Activated CD8-positive, alpha-beta memory T cell treated with anti-CD3 and anti-CD28 coated beads for 1 hour (primary cell): ENCODE results near the gene TRIM44.
"Not testable (repeated sequence)": the region's sequence is repeated elsewhere in the genome, so short reads cannot be mapped to it uniquely, and the experiment has no call there.

Experiments
- DNase-seq, 2 donors: peaks; one replicate each; pipeline ENCODE4 v3.0.0-alpha.2; 2020; ENCODE audit warnings: low read depth in 1 of 2; ENCODE audit errors: extremely low read depth in 1 of 2

The TRIM44 gene

DNA sequence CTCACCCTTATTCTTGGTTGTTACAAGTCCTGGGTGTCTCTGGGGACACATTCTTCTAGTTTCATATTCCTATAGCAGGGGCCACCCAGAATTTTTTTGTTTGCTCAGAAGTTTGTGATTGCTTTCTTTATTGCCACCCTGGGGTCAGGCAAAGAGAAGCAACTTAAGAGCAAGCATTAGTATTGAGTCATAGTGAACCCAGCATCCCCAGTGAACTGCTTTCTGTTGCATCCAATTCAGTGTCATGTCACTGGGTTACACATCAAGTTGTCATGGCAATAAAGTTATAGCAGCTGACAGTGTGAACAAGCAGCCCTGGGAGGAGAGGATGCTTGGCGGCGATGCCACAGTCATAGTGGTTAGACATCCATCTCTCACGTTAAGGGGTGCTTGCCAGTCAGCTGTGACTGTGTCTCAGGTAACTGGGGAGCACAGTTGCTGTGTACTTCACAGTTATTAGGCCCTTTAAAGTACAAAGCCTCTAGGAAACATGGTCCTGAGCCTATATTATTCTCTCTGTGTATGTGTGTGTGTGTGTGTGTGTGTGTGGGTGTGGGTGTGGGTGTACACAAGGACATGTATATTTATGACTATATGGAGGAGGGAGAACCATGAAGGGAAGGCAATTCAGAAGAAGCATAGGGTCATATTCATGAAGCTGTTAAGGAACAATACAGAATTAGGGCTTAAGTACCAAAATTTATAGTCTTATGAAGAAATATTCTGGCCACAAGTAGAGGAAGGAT, 52.5 kb downstream of the TRIM44 start:
- no peak for DNase-seq

DNA sequence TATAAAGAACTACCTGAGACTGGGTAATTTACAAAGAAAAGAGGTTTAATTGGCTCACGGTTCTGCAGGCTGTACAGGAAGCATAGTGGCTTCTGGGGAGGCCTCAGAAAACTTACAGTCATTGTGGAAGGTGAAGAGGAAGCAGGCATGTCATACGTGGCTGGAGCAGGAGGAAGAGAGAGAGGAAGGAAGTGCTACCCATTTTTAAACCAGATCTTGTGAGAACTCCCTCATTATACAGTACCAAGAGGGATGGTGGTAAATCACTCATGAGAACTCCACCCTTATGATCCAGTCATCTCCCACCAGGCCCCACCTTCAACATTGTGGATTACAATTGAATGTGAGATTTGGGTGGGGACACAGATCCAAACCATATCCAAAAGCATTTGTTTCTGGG, 53.1 kb downstream of the TRIM44 start:
- DNase-seq: not testable (repeated sequence)

DNA sequence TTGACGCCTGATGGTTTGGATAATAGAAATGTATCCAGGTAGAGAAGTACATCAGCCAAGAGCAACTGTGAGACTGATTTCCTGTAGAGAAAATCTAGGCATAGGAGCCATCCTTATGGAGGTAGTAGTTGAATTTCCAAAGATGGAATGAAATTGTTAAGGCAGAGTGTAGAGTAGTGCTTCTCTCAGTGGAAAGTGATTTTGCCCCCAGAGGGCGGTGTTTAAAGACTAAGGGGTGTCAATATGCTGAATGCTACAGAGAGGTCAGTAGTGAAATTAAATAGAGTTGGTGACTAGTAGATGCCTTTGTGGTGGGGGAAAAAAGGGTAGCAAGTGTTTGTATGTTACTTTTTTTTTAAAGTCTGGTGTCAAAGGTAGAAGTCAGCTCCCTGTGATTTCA, 54.5 kb downstream of the TRIM44 start:
- no peak for DNase-seq

DNA sequence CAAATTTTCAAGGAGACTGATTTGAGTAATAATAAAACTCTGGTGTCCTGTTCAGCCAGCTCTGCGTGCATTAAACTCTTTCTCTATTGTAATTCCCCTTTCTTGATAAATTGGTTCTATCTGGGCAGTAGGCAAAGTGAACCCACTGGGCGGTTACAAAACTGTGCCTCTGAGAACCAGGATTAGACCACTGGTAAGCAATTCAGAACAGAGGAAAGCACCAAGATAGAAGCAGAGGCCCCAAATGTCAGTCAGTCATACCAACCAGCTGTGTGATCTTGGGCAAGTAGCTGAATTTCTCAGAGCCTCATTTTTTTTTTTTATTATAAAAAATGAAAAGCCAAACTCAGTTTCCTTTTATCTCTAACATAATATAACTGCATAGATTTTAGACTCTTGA, 54.9 kb downstream of the TRIM44 start:
- DNase-seq: no peak

DNA sequence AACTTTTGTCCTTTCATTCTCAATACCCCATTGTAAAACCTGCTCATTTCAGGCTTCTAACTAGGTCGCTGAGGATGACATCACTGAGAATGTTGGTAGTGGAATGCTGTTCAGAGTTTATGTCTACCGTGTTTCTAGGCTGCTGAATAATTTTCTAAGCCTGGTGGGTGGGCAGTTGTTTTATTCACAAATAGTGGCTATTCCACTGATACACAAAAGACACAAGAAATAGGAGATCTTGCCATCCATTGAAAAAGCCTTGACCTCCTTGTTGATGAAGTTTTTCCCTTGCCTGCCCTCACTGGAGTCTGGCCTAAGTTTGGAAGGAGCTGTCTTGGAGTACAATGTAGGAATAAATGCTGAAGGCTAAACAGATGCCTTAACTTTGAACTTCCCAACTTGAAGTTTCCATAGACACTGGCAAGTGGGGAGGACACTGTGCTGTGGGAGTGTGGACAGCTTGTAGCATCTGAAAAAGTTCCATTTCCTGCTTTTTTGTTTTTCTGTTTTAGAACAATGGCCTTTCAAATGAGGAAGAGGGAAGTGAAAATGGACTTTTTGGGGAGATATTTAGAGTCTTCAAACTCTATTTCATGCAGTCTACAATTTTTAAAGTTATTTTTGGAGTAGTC, 59.2 kb downstream of the TRIM44 start:
- no peak for DNase-seq

DNA sequence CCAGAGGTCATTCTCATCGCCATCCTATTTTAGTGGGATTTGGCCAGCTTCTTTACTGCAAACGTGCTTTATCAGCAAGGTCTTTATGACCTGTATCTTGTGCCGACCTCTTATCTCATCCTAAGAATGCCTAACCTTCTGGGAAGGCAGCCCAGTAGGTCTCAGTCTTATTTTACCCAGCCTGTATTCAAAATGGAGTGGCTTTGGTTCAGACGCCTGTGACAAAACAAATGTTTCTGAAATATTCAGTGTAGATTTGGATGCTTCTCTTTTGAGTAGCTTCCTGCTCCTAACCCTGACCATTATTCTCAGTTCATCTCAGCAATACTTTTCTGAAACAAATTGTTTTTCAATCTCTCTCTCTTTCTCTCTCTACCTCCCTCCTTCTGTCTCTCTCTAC, 60.1 kb downstream of the TRIM44 start:
- no peak for DNase-seq

DNA sequence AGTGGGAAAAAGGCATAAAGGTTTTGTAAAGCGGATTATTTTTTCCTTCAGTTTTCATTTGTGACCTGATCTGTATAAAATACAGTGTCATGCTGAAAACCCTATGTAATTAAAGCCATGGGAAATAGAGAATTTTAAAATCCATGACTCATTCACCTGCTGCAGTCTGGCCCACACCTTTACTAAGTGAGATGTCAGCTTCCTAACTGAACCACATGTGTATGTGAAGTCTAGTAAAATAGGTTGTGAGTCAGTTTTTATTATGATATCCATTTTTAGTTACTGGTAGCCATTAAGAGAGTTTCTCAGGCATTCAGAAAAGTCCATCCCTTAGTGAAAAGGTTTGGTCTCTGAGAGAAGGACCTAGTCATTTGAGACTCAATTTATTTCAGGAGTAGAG, 60.9 kb downstream of the TRIM44 start:
- DNase-seq: no peak

DNA sequence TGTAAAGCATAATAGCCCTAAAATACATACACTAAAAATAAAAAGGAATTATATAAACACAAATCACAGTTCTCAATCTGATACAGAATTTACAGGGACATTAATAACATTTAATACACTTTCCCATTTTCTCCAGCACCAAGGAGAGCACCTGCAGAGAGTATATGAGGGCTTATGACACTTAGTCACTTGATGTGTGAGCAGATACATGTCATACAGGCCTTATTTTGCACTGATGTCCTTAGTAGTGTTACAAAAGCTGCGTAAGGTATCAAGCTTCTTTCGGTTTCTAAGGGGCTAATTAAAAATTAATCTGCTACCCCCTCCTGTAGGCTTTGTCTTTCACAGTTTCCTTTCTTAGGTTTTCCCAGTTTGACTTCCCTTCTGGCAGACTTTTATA, 61.3 kb downstream of the TRIM44 start:
- DNase-seq: no peak

DNA sequence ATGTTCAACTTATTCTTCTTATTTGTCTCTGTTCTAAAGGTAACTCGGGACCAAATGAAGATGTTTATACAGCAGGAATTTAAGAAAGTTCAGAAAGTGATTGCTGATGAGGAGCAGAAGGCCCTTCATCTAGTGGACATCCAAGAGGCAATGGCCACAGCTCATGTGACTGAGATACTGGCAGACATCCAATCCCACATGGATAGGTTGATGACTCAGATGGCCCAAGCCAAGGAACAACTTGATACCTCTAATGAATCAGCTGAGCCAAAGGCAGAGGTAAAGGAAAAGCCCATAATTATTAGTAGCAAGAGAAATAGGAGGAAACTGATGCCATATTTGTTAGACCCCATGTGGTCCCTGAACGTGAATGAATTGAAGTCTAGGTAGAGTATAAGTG, 63.3 kb downstream of the TRIM44 start:
- DNase-seq: no peak

DNA sequence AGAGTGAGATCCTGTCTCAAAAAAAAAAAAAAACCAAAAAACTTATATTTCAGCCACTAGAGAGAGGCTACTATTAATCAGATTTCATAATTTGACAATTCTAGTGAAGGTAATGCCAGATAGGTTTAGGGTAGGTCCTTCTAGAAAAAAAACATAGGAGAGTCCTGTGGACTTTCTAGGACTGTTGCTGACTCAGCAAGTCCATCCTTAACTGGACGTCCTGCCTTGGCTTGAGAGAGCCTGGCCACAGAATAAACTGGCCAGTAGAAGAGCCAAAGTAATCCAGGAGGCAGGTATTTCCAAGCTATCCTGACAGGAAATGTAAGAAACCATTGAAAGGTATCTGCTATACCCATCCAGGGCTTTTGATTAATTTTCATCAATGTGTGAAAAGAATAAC, 64.6 kb downstream of the TRIM44 start:
- no peak for DNase-seq

DNA sequence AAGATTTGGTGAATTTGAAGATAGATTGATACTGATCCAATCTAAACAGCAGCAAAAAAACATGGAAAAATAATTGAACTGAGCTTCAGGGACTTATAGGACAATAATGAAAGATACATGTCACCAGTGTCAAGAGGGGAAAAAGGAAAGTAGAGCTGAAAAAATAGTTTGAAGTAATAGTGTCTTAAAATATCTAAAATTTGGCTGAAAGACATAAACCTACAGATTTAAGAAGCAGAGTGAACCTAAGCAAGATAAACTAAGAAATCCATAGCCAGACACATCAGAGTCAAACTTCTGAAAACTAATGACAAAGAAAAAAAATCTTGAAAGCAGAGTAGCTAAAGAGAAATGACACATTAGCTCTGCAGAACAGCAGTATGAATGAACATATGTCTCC, 67.7 kb downstream of the TRIM44 start:
- no peak for DNase-seq

DNA sequence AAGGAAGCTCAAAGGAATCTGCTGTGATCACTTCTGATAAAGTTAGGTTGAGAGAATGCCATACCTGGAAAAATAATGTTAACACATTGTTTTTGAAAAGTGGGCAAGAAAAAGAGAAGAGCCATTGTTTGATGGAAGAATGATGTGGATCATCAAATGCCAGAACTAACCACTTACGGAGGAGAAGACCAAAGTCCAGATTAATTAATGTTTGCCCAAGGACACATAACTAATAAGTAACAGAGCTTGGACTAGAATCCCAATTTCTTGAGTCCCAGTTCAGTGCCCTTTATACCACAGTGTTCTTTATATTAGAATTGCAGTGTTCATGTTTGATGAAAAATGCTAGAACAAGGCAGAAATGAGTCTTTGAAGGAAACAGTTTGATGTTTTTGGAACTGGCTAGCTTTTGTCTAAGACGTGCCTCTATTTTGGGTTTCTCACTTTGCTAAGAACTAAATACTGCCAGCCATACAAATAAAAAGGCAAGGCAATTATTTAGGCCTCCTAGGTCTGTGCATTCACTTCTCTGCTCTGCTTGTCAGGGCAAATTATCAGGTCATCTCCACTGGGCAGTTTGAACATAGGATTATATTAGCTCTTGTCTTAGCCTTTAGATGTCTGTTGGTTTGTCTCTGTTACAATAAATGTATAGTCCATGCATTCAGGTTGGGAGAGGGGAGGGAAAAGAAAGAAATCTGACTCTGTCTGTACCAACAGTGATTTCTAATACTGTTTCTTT, 72.3 kb downstream of the TRIM44 start:
- no peak for DNase-seq

DNA sequence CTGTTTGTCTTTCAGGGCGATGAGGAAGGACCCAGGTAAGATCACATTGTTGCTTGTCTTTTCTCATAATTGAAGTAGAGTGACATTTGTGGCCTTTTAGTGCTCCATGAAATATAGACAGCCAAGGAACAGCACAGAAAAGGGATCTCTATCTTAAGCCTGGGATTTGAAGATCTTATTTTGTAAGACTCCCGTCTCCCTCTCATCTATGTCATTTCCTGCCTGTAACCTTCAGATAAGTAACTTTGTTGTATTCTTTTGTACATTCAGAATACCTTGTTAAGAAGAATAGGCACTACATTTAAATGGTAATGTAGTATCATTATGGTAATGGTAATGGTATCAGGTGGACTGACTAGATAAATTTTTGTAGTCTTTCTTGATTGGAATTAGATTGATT, 72.8 kb downstream of the TRIM44 start:
- no peak for DNase-seq

DNA sequence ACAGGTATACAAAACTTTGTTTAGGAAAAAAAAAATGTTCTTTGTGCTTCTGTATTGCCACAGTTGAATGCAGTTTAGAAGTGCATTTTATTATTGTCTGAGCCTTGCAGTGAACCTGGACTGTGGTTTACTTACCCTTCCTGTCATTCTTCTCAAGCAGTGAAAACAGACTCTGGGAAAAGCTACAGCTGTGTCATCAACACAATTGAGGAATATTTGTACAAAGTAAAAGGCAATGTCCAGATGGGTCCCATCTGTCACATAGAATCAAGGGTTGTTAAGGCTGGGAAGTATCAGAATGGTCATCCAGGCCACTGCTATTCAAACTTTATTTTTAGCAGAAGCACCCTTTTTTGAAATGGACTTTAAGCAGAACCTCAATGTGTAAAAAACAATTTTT, 73.3 kb downstream of the TRIM44 start:
- no peak for DNase-seq

DNA sequence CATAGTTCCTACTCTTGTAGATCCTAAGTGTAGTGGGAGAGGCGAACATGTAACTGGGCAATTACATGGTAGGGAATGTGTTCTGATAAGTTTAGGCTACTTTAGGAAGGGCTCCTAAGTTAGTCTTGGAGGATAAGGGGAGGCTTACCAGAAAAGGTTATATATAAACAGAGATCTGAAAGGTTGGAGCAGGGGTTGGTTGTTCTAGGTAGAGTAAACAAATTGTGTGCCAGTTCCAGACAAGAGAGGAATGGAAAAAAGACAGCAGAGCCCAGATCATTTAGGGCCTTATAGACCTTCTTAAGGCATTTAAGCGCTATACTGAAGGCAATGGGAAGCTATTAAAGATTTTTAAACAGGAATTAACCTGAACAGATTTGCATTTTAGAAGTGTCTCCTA, 74.4 kb downstream of the TRIM44 start:
- no peak for DNase-seq

DNA sequence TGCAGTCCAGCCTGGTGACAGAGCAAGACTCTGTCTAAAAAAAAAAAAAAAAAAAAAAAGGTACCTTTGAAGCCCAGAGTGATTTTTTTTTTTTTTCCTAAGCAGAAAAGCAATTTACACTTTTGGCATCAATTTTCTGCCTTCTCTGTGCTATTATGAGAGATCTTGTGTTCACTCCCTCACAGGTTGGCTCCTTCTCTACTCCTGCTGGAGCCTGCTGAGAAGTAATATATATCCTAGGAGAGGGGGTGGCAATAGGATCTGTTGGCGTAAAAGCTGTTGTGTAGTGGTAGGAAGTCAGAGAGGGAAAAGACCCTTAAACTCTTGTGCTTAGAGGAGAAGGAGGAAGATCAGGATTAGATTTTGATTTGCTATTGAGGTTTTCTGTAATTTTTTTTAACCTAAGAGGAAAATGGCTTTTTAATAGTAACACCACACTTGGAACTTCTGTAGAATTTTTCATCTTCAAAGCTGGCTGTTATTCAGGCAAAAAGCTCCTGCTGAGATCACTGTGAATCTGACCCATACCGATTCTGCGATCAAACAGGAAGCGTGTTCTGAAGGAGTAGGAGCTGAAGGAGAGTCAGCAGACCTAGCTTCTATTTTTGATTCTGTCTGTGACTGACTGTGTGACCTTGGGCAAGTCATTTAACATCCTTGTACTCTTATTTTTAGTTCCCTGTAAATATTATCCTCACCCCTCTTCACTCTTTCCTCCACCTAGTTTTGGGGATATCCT, 77.7 kb downstream of the TRIM44 start:
- no peak for DNase-seq

DNA sequence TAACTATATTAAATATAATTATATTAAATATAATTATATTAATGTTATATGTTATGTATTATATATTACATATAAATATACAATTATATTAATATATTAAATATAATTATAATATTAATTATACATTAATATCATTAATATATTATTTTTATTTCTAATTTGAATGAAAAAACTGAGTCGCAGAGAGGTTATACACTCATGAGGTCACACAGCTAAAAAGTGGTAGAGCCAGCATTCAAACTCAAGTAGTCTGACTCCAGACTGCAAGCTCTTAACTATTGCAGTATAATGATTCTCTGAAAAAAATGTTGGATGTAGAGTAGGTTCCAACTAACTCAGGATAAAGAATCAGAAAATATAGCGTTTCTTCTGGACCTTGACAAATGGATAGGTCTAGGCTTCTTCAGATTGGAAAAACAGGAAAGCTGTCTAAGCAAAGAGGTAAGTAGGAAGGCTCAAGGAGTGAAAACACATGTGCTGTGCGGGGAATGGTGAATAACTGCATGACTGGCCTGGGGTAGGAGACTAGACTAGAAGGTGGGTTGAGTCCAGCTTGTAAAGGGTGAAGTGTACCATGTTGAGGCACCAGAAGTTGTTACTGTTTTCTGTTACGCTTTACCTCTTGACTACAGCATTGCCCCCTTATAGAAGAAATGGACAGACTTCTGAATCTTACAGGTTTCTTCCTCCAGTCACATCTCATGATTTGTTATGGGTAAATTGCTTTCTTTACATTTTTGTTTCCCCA, 80.3 kb downstream of the TRIM44 start:
- DNase-seq: no peak

DNA sequence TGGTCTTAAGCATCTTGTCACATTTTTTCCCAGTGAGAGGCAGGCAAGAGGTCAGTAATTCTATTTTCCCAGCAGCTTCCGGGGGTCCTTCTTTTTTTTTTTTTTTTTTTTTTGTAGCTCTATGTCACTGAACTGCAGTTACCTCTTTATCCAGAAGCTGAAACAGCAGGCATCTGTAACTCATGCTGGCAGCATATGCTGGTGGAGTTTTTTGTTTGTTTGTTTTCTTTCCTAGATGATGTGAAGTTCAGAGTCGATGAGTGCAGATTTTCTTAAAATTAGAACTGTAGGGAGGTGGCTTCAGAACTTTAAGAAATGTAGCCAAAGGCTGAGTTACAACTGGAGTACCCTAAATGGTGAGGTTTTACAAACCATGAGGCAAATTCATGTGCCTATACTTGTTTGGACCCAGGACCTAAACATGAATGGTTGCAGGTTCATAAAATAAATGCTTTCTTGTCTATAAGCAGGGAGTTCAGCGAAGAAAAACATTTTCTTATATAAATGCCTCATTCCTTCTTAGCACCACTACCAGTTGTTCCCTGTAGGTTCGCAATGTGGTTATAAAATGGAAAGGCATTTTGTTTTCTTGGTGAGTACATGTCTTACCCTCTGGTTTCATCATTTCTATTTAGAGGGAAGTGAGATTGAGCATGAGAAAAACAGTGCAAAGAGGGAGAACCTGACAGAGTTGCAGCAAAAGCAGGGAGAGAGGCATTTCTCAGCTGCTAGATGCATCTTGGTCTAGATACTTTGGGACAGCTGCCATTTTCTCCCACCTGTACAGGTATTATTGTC, 84.0 kb downstream of the TRIM44 start:
- DNase-seq: no peak

DNA sequence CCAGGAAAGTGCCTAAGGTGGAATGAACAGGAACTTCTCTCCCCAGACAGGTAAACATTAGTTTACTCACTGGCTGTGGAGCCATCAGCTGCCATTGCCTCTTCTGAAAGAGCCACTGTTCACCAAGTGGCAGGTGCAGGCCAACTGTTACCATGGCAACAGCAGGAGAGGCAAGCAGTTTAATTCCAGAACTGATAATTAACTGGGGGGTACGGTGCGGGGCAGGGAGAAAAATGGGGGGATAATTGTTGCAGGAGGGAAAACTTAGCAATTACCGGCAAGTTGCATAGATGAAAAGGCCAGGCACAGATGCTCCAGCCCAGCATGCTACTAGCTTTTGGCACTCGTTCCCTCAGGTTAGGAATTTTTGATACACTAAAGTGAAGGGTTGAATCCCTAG, 85.1 kb downstream of the TRIM44 start:
- no peak for DNase-seq

DNA sequence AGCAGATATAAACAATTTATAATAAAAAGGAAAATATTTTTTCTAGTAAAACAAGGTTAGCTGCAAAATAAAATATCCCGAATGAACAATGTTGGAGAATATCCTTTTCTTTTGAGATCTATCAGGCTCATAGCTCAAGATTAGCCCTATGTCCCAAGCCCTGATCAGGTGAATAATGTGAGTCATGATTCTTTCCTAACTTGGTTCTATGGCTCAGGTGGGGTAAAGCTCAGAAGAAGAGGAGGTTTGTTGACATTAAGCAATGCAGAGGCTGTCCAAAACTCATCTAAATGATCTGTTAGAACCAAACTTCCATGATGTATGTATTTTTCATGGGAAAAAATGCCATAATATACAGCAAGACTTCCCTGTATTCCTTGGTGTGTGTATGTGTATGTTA, 86.1 kb downstream of the TRIM44 start:
- DNase-seq: no peak
